Fibroblast of skin of right biceps (primary cell): ENCODE measurements around the gene COL12A1.
A peak's percentile ranks its signal among the peaks of the same experiment; 100 is the strongest.

Source experiments
- DNase-seq: peaks from one replicate; pipeline ENCODE4 v3.0.0-alpha.2; 2013

COL12A1 gene

GRCh38 chr6:75142721-75143120, 63.1 kb downstream of the COL12A1 start:
- DNase-seq: peak; percentile 40

- DNase-seq: no peak
Observed at GRCh38 chr6:75135876-75136275, 70.0 kb downstream of the COL12A1 start.

- DNase-seq: peak; percentile 83
Observed at GRCh38 chr6:75135450-75135849, 70.4 kb downstream of the COL12A1 start.

- peak; percentile 68 for DNase-seq
Observed at GRCh38 chr6:75130784-75131183, 75.1 kb downstream of the COL12A1 start.

GRCh38 chr6:75128878-75129570, 76.8 kb downstream of the COL12A1 start:
- DNase-seq: peak; percentile 82

- DNase-seq: no peak
Observed at GRCh38 chr6:75126518-75126917, 79.3 kb downstream of the COL12A1 start.

- DNase-seq: peak; percentile 41
Observed at GRCh38 chr6:75124983-75125382, 80.9 kb downstream of the COL12A1 start.

GRCh38 chr6:75124085-75124484, 81.8 kb downstream of the COL12A1 start:
- DNase-seq: no peak

GRCh38 chr6:75118925-75119515, 86.8 kb downstream of the COL12A1 start:
- no peak for DNase-seq

GRCh38 chr6:75117701-75118100, 88.2 kb downstream of the COL12A1 start:
- DNase-seq: peak; percentile 76

- DNase-seq: peak; percentile 80
Observed at GRCh38 chr6:75116946-75117345, 88.9 kb downstream of the COL12A1 start.

GRCh38 chr6:75115481-75115880, 90.4 kb downstream of the COL12A1 start:
- peak; percentile 86 for DNase-seq

- no peak for DNase-seq
Observed at GRCh38 chr6:75114806-75115205, 91.0 kb downstream of the COL12A1 start.

- no peak for DNase-seq
Observed at GRCh38 chr6:75114195-75114594, 91.7 kb downstream of the COL12A1 start.

- DNase-seq: peak; percentile 59
Observed at GRCh38 chr6:75113446-75113845, 92.4 kb downstream of the COL12A1 start.

GRCh38 chr6:75109765-75110164, 96.1 kb downstream of the COL12A1 start:
- DNase-seq: no peak

GRCh38 chr6:75109022-75109421, 96.8 kb downstream of the COL12A1 start:
- DNase-seq: no peak

GRCh38 chr6:75108333-75108974, 97.4 kb downstream of the COL12A1 start:
- no peak for DNase-seq

GRCh38 chr6:75107913-75108312, 97.9 kb downstream of the COL12A1 start:
- no peak for DNase-seq

- DNase-seq: no peak
Observed at GRCh38 chr6:75106426-75106825, 99.4 kb downstream of the COL12A1 start.

- no peak for DNase-seq
Observed at GRCh38 chr6:75103431-75103830, 102.4 kb downstream of the COL12A1 start.

- DNase-seq: peak; percentile 66
Observed at GRCh38 chr6:75102301-75102700, 103.6 kb downstream of the COL12A1 start.

GRCh38 chr6:75101896-75102295, 104.0 kb downstream of the COL12A1 start:
- peak; percentile 92 for DNase-seq

- DNase-seq: peak; percentile 98
Observed at GRCh38 chr6:75098709-75099108, 107.1 kb downstream of the COL12A1 start.
